CD4-positive, alpha-beta T cell treated with Interferon alpha-2 for 1 hour (primary cell): ENCODE results near the gene SLC4A1AP.
A peak's percentile ranks its signal among the peaks of the same experiment; 100 is the strongest.
"Not testable (repeated sequence)": the region's sequence is repeated elsewhere in the genome, so short reads cannot be mapped to it uniquely, and the experiment has no call there.

Source experiments
- DNase-seq, 2 donors: peaks; one replicate each; pipeline ENCODE4 v3.0.0-alpha.2; 2020 to 2022

The SLC4A1AP gene, protein sequence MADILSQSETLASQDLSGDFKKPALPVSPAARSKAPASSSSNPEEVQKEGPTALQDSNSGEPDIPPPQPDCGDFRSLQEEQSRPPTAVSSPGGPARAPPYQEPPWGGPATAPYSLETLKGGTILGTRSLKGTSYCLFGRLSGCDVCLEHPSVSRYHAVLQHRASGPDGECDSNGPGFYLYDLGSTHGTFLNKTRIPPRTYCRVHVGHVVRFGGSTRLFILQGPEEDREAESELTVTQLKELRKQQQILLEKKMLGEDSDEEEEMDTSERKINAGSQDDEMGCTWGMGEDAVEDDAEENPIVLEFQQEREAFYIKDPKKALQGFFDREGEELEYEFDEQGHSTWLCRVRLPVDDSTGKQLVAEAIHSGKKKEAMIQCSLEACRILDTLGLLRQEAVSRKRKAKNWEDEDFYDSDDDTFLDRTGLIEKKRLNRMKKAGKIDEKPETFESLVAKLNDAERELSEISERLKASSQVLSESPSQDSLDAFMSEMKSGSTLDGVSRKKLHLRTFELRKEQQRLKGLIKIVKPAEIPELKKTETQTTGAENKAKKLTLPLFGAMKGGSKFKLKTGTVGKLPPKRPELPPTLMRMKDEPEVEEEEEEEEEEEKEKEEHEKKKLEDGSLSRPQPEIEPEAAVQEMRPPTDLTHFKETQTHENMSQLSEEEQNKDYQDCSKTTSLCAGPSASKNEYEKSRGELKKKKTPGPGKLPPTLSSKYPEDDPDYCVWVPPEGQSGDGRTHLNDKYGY

DNA sequence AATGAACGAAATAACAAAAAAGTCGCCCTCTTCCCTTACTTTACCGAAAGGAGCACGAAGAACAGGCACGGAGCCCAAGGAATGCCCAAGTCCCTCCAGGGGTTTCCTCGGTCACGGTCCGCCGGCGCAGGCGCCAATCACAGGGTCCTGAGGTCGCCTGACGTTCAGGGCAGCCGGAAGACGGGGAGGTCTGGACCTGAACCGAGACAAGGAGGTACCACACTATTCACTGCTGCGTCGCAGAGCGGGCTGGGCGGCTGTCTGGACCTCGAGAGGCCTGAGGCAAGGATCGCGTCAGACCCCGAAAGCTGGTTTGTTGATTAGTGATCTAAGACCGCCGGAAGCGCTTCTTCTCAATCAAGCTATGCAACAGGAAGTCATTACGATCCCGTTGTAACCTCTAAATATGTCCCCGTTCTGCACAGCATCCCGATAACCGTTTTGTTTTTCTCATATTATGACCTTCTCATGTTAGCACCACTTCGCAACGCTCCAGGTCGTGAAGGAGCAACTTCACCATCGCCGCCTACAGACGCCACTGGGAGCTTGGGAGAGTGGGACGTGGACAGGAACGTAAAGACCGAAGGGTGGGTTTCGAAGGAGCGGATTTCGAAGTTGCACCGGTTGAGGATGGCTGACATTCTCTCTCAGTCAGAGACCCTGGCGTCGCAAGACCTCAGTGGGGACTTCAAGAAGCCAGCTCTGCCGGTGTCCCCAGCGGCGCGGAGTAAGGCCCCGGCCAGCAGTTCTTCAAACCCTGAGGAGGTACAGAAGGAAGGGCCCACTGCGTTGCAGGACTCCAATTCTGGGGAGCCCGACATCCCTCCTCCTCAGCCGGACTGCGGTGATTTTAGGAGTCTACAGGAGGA lies at the start of gene SLC4A1AP, which contains the start of gene SUPT7L:
TSS of gene SLC4A1AP (plus strand) at position 605 of the 869 bp plus-strand sequence. CDS start at position 631, 26 bp downstream.
TSS of gene SUPT7L (minus strand) at position 330 of the 869 bp plus-strand sequence. CDS start 1,422 bp downstream, outside the sequence.
- DNase-seq, result peak; percentile 74 to 83

DNA sequence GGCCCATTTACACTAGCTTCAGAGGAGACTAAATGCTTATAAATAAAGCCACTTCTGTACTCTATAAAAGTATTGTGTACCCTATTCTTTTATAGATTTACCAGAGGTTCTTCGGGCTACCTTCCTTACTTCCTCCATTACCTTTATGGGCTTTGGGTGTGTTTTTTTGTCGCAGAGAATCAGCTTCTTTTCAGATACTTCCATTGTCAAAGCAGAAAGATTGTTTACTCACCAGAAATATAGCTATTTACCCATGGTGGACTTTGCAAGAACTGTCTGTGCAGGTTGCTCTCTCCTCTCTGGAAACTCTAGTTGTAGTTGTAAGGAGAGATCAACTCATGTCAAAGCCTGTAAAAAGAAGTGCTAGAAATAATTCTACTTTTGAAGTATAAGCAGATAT lies 49.7 kb upstream of the SLC4A1AP start:
- no peak for DNase-seq

DNA sequence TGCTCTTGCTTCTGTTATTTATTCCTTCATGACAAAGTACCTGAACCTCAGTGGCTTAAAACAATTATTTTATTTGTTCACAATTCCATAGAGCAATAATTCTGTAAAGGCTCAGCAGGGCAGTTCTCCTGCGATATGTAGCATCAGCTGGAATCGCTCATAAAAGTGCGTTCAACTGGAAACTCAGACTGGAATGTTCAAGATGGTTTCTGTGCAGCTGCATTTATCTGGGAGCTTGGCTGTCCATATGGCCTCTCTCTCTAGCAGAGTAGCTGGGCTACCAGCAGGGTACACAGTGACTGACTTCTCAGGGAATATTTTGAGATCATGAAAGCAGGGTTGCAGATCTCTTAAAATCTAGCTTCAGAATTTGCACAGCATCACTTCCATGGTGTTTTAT lies 48.4 kb upstream of the SLC4A1AP start:
- no peak for DNase-seq

DNA sequence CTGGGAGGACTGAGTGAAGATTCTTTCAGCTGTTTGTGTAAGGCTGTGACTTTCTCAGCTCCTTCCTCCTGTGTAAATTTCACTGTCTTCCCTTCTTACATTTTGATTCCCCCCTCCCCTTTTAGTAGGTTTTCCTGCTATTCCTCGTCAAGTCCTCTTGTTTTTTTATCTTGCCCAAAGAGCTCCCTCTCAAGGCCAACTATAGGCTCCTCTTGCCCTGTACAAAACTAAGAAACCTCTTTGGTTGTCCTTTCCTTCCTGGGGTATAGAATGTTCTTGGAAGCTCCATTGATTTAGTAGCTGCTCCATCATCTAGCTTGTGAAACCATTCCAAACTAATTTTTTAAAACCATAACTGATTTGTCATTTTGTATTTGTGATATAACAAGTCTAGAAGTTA lies 42.2 kb upstream of the SLC4A1AP start:
- no peak for DNase-seq

DNA sequence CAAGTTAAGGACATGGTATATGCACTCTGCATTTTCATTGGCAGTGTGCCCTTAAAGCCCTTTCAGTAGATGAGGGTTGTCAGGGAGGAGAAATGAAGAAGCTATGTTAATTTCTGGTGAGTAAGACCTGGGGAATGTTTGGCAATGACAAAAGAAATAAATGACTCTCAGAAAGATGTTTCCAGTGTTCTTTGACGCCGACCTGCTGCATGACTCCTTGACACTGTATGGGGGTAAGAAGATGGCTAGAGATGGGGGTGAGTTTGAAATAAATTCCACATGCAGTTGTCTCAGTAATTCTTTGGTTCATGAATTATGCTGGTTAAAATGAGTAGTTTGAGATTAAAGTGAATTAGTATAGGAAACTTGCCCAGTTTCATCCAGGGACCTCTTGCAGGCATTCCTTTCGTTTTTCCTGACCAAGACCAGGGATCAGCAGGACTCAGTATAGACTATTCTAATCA lies 40.7 kb upstream of the SLC4A1AP start:
- DNase-seq, result no peak

DNA sequence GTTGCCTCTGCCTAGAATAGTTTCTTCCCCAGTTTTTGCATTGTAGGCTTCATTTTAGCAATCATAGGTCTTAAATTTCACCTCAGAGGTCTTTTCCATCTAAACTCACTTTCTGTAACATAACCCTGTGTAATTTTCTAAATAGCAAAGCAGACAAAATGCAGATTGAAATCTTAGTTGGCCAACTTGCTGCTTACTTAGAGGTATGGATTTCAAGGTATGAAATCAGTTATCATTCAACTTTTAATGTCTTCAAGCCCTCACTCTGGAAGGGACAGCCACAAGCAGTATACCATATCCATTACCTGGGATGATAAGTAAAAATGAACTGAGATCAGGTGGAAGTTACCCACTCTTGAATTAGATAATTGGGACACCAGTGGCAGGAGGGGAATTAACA lies 38.7 kb upstream of the SLC4A1AP start:
- no peak for DNase-seq

DNA sequence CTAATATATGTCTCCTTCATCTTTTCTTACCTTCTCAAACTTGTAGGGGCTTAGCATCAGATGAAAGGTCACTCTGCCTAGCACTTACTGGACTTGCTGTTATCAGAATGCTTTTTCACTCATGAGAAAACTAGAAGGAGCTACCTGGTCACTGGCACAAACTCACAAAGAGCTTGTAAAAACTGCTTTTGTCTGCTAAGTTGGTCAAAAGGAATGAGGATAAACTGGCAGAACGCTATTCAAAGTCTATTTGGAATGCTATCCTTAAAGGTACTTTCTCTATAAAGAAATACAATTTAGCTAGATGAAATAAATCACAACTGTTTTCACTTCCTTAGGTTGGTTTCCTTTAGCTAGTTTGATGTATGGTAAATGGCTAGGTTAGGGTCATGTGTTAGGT lies 37.4 kb upstream of the SLC4A1AP start:
- DNase-seq, result not testable (repeated sequence)

DNA sequence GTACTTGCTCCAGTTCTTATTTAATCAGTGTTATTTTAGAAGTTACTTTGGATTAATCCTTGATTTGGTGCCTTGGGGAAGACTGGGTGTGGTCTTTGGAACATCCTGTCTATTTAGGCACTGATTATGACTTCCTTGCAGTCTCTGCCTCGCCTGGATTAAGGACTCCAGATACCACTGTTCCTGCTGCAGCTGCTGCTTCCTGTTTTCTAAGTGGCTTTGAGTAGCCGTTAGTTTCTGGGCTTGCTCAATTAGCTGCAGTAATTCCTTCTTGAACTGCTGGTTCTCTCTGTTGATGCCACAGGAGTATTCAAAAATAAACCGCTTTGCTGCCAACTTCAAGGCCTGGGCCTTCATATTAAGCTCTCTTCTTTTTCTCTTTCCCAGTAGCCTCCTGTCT lies 36.8 kb upstream of the SLC4A1AP start:
- DNase-seq, result not testable (repeated sequence)

DNA sequence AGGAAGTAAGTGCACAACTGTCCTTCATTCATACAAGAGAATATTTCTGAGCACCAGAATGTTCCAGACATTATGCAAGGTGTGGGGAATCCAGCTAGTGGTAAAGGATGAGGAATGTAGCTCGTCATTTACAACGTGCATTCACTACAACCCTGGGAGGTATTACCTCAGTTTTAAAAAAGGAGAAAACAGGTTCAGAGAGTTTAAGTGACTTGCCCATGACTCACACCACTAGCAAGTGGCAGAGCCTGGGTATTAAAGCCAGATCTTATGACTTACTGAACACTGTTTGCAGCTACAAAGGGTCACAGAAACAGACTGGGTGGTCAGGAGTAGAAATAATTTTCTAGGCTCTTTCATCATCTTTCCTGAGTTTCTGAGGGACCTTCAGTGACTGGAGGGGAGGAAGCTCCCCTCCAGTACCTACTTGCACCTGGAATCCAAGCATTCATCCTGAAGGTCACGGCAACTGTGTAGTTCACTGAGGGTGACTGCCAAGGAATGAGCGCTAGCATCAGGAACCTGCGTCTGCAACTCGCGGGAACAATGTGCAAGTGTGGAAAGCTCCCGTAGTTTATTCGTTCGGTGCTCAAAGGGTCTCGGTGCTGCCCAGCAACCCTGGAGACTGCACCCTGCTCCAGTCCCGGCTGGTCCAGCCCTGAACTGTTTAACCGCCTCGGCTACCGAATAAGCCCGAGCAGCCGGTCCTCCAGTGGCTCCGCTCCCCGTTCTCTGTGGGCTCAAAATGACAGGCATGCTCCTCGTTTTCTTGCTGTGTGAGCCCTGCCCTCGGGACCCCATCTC lies 35.5 kb upstream of the SLC4A1AP start:
- peak in 1 of 2 donors; percentile 1 for DNase-seq

DNA sequence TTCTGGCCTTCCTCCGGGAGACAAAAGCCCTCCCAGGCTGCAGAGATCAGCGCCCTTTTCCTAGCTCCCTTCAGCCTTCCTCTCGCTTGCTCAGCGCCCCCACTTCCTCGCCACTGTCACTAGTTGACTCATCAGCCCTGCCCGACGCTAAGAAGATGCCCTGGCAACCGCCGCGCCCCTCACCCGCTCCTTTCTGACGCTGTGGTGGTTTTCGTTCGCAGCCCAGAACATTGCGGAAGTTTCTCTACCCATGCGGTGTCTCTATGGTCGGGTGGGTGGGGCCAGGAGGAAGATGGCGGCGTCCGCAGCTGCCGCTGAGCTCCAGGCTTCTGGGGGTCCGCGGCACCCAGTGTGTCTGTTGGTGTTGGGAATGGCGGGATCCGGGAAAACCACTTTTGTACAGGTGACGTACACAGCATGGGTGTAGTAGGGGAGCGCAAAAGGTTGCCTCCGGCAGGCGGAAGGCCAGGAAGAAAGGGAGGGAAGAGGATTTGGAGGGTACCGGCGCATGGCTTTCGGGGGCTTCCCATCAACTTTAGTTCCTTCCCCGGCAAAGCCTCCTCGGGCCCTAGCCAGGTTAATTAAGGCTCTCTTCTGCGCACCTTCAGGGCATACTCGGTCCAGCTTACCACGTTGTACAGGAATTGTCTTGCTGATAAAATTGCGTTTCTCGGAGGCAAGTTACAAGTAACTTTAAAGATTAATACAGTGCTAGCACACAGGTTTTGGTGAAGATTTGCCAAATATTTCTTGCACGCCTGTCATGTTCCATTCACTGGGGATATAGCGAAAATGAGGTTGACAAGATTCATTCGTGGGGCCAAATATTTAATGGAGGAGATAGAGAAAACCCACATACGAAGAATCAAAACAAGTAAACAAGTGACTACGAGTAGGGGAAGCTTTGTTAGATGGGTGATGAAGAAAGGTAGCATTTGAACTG lies 34.7 kb upstream of the SLC4A1AP start, which contains the start of the genes CCDC121 and GPN1:
TSS of gene CCDC121 (minus strand) at position 246 of the 943 bp plus-strand sequence. CDS start 1,213 bp downstream, outside the sequence.
TSS of gene GPN1 (plus strand) at position 284 of the 943 bp plus-strand sequence. CDS start at position 293, 9 bp downstream.
- DNase-seq, result peak; percentile 92 to 93

DNA sequence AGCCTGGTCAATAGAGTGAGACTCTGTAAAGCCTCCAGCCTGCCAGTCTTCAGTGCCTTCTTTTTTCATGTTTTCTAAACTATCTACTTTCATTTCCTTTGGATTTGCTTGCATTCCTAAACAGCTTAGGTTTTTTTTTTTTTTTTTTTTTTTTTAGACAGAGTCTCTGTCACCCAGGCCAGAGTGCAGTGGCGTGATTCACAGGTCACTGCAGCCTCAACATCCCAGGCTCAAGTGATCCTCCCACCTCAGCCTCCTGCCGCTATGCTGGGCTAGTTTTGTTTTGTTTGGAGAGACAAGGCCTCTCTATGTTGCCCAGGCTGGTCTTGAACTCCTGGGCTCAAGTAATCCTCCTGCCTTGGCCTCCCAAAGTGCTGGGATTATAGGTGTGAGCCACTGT lies 33.4 kb upstream of the SLC4A1AP start:
- not testable (repeated sequence) for DNase-seq

DNA sequence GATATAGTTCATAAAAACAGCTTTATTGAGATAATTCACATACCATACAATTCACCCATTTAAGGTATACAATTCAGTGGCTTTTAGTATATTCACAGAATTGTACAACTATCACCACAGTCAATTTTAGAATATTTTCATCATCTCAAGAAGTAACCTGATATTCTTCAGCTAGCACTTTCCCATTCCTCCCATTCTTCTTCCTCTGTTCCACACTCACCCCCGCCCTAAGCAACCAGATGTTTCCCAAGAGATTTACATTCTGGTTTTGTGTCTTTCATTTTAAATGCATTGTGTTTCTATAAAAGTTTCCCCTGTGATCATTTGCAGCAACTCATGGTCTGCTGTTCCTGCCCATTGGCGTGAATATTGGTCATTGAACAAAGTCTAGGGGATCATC lies 29.4 kb upstream of the SLC4A1AP start:
- DNase-seq, result no peak

DNA sequence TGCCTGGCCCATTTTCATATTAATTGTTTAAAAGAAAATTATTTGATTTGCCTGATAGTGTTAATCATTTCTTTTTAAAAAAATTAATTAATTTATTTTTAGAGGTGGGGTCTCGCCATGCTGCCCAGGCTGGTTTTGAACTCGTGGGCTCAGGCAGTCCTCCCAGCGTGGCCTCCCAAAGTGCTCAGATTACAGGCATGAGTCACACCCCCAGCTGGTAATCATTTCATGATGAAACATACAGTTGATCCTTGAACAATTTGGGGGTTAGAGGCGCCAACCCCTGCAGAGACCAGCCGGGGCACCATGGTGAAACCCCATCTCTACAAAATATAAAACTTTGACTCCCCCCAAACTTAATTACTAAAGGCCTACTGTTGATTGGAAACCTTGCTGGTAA lies 26.9 kb upstream of the SLC4A1AP start:
- DNase-seq, result no peak

DNA sequence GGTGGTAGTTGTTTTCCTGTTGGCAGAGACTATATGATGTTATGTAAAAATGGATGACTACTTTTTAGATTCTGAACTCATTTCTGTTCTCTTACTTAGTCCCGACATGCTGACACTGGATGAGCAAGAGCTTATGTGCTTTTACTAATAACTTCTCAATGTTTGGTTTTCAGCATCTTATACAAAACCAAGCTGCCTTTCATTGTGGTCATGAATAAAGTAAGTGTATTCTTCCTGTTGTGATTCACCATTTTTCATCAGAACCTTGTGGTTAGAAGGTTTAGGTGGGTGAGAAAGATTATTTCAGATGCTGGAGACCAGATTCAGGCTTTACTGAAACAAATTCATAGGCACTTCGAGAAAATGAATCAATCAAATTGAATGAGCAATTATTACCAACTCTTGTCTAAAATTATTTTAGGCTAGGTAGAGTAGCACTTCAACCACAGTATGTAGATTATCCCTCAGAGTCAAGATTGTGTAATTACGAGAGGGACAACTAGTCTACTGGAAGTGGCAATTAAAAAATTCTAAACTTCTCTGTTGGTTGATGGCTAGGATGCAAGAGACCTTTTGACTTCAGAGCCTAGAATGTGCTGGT lies 25.6 kb upstream of the SLC4A1AP start:
- peak in 1 of 2 donors; percentile 17 for DNase-seq

DNA sequence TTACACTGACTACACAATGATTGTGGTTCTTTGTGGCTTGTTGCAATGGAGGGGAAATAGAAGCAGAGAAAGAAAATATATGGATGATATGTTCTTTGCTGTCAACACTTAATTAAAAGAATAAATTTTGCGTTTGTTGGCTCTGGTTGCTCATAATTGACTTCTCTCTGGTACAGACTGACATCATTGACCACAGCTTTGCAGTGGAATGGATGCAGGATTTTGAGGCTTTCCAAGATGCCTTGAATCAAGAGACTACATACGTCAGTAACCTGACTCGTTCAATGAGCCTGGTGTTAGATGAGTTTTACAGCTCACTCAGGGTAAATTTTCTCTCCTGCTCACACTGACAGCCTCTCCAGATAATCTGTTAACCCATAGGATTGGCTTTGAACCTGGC lies 25.0 kb upstream of the SLC4A1AP start:
- DNase-seq, result no peak

DNA sequence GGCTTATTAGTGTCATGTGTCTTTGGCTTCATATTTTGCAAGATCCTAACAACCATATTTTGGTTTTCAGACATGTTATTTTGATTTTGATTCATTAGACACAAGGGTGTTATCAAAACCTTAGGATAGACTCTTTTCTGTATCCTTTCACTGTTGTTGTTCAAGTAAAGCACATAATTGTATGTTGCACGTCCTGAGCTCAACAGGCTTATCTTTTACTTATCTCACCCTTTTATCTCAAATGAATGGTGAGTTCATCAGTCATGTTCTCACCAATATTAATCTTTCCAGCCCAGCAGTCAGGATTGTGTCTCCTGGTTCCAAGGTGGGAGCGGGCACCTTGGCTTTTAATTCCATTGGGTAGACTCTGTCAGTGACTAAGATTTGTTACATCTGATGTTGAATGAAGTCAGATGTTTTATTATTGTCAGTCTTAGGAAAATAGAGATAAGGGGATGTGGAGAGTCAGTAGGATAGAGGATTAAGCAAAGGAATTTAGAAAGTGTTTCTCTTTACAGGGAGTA lies 22.9 kb upstream of the SLC4A1AP start:
- no peak for DNase-seq

DNA sequence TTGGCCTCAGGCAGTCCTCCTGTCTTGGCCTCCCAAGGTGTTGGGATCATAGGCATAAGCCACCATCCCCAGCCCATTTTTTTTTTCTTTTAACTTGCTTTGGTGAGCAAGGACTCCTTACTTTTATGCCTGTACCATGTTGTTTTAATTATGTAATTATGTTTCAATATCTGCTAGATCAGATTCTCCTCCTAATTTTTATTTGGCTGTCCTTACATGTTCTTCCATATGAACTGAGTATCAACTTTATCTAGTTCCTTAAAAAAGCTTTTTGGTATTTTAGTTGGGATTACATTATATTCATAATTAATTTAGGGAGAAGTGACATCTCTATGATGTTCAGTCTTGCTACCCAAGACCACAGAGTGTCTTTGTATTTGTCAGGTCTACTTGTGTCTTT lies 18.5 kb upstream of the SLC4A1AP start:
- DNase-seq, result no peak

DNA sequence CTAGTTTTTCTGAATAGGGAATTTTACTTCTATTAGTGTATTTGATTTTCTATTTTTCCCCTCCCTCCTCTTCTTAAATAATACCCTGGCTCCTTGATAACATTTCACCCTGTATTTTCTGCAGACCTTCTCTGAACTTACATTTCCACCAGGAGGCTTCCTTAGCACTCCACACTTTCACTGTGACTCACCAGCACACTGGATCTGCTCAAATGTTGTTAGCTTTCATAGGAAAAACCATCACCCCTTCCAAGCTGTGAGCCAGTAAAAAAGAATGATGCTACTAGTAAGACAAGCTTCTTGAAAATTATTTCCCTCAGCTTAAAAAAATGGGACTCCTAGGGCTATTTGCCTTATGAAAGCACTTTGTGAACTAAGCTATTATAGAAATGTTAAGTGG lies 16.4 kb upstream of the SLC4A1AP start:
- no peak for DNase-seq

DNA sequence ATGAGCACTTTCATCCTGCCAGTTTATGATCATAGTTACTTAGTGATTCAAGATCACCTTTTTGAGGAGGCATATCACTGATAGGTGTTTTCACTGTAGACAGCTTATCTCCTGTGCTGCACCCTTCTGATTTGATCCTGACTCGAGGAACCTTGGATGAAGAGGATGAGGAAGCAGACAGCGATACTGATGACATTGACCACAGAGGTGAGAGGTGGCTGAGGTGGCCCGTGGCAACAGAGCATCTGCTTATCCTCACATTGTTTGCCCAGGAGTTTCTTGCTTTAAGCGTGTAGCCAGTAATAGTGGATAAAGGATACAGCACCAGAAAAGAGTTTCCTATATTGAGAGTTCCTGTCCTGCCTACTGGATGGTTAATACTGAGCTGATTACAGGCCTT lies 16.0 kb upstream of the SLC4A1AP start:
- no peak for DNase-seq

DNA sequence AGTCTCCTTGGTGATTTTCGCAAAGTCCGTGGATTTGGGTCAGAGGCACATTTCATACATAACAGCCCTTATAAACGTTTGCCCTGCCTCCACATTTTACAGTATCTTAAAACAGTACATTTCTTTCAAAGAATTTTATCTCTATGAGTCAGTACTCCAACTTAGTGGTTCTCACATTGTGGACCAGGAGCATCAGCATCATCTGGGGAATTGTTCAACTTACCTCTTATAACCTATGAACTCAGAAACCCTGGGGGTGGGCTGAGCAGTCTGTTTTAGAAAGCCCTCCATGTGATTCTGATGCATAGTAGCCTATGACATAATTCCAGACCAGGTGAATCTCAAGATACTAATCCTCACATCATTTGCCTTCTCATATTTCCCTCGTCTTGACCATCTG lies 12.6 kb upstream of the SLC4A1AP start:
- no peak for DNase-seq
